H9 (cell line): ENCODE data around the gene TNXB. TPM values are rescaled to one million over a fixed set of nuclear protein-coding genes. Genes with fewer than 3 reads are reported as not detected.
"Not testable (repeated sequence)": the region's sequence is repeated elsewhere in the genome, so short reads cannot be mapped to it uniquely, and the experiment has no call there.

ENCODE experiments used
- DNase-seq: peaks from one replicate; pipeline ENCODE4 v3.0.0-alpha.2; 2017
- H2AFZ ChIP-seq: one replicate; pipeline ENCODE4 v1.6.1; 2013; ENCODE audit warnings: mild to moderate bottlenecking, low read length, control low read depth, moderate library complexity
- H2AK5ac ChIP-seq: 2 replicates; pipeline ENCODE4 v1.6.1; 2013; ENCODE audit warnings: low read length, control low read depth, mixed read lengths; ENCODE audit not compliant: insufficient read length
- H2BK120ac ChIP-seq: one replicate; pipeline ENCODE4 v1.6.1; 2013; ENCODE audit warnings: low read depth, mild to moderate bottlenecking, low read length, control low read depth, inconsistent platforms; ENCODE audit not compliant: poor library complexity, severe bottlenecking
- H2BK12ac ChIP-seq: 2 replicates; pipeline ENCODE4 v1.6.1; 2013; ENCODE audit warnings: low read length, control low read depth, mixed read lengths, low read depth; ENCODE audit not compliant: insufficient read length
- H2BK15ac ChIP-seq: 2 replicates; pipeline ENCODE4 v1.6.1; 2013; ENCODE audit warnings: low read depth, low read length, control low read depth
- H2BK20ac ChIP-seq: one replicate; pipeline ENCODE4 v1.6.1; 2013; ENCODE audit warnings: low read depth, mild to moderate bottlenecking, low read length, control low read depth, inconsistent platforms; ENCODE audit not compliant: poor library complexity, severe bottlenecking
- H2BK5ac ChIP-seq: 2 replicates; pipeline ENCODE4 v1.6.1; 2013; ENCODE audit warnings: low read length, control low read depth, mixed read lengths; ENCODE audit not compliant: insufficient read length
- H3K14ac ChIP-seq: 2 replicates; pipeline ENCODE4 v1.6.1; 2013; ENCODE audit warnings: low read length, control low read depth; ENCODE audit not compliant: insufficient read depth
- H3K18ac ChIP-seq: 2 replicates; pipeline ENCODE4 v1.6.1; 2013; ENCODE audit warnings: low read depth, mild to moderate bottlenecking, mixed read lengths, low read length, control low read depth; ENCODE audit not compliant: insufficient read length
- H3K23ac ChIP-seq: 2 replicates; pipeline ENCODE4 v1.6.1; 2013; ENCODE audit warnings: low read length, control low read depth, mixed read lengths, low read depth; ENCODE audit not compliant: insufficient read length
- H3K23me2 ChIP-seq: 2 replicates; pipeline ENCODE4 v1.6.1; 2013; ENCODE audit warnings: low read depth, mild to moderate bottlenecking, mixed read lengths, low read length, control low read depth; ENCODE audit not compliant: insufficient read length, poor library complexity, severe bottlenecking
- H3K27ac ChIP-seq: 2 replicates; pipeline ENCODE4 v1.5.1; 2013; ENCODE audit warnings: low read length, control low read depth, mixed read lengths, low read depth; ENCODE audit not compliant: insufficient read length
- H3K27me3 ChIP-seq: 2 replicates; pipeline ENCODE4 v1.6.1; 2013; ENCODE audit warnings: low read length, control low read depth, inconsistent platforms; ENCODE audit not compliant: insufficient read depth
- H3K4ac ChIP-seq: 2 replicates; pipeline ENCODE4 v1.6.1; 2013; ENCODE audit warnings: low read depth, mild to moderate bottlenecking, control low read depth, inconsistent platforms, low read length, moderate library complexity
- H3K4me1 ChIP-seq: 2 replicates; pipeline ENCODE4 v1.6.1; 2013; ENCODE audit warnings: low read length, control low read depth, inconsistent platforms; ENCODE audit not compliant: insufficient read depth
- H3K4me2 ChIP-seq: 2 replicates; pipeline ENCODE4 v1.6.1; 2013; ENCODE audit warnings: low read length, control low read depth, mixed read lengths; ENCODE audit not compliant: insufficient read length, insufficient read depth
- H3K56ac ChIP-seq: 2 replicates; pipeline ENCODE4 v1.6.1; 2013; ENCODE audit warnings: low read depth, mild to moderate bottlenecking, mixed read lengths, low read length, control low read depth; ENCODE audit not compliant: insufficient read length
- H3K79me1 ChIP-seq: 2 replicates; pipeline ENCODE4 v1.6.1; 2013; ENCODE audit warnings: low read depth, mild to moderate bottlenecking, moderate library complexity, low read length, control low read depth, inconsistent platforms; ENCODE audit not compliant: insufficient read depth, poor library complexity, severe bottlenecking
- H3K79me2 ChIP-seq: 2 replicates; pipeline ENCODE4 v1.6.1; 2013; ENCODE audit warnings: low read length, control low read depth, inconsistent platforms; ENCODE audit not compliant: insufficient read depth
- H3K9ac ChIP-seq: 2 replicates; pipeline ENCODE4 v1.6.1; 2013; ENCODE audit warnings: low read length, control low read depth, mixed read lengths; ENCODE audit not compliant: insufficient read length; ENCODE audit errors: extremely low read depth
- H3K9me3 ChIP-seq: one replicate; pipeline ENCODE4 v1.6.1; 2013; ENCODE audit warnings: low read depth, low read length, inconsistent platforms; ENCODE audit not compliant: control insufficient read depth
- H3T11ph ChIP-seq: one replicate; pipeline ENCODE4 v1.6.1; 2013; ENCODE audit warnings: mild to moderate bottlenecking, low read length, control low read depth, inconsistent platforms
- H4K20me1 ChIP-seq: one replicate; pipeline ENCODE4 v1.6.1; 2013; ENCODE audit not compliant: control insufficient read depth, insufficient read length, insufficient read depth
- H4K5ac ChIP-seq: 2 replicates; pipeline ENCODE4 v1.6.1; 2013; ENCODE audit warnings: low read depth, mild to moderate bottlenecking, mixed read lengths, low read length, control low read depth; ENCODE audit not compliant: insufficient read length
- H4K8ac ChIP-seq: replicated peaks from 2 replicates; pipeline ENCODE4 v1.6.1; 2013; ENCODE audit warnings: low read length, control low read depth, mixed read lengths, low read depth; ENCODE audit not compliant: insufficient read length
- H4K91ac ChIP-seq: 2 replicates; pipeline ENCODE4 v1.6.1; 2013; ENCODE audit warnings: low read depth, mild to moderate bottlenecking, moderate library complexity, mixed read lengths, low read length, control low read depth; ENCODE audit not compliant: insufficient read length
- H3K27ac Mint-ChIP-seq, 3 experiments: 2 replicates in 2 of 3; 3 replicates in 1 of 3; pipeline ENCODE4 v1.8.0; 2020 to 2021; ENCODE audit warnings: mixed read lengths in 3 of 3, mild to moderate bottlenecking in 1 of 3, moderate library complexity in 1 of 3
- H3K27me3 Mint-ChIP-seq: 2 replicates; pipeline ENCODE4 v1.8.0; 2021; ENCODE audit warnings: low read depth, mild to moderate bottlenecking, moderate library complexity, mixed read lengths
- H3K36me3 Mint-ChIP-seq, 3 experiments: 2 replicates in 2 of 3; 3 replicates in 1 of 3; pipeline ENCODE4 v1.8.0; 2020 to 2021; ENCODE audit warnings: low read depth in 3 of 3, mixed read lengths in 3 of 3; ENCODE audit not compliant: insufficient read depth in 1 of 3
- H3K4me1 Mint-ChIP-seq, 2 experiments: 2 replicates each; pipeline ENCODE4 v1.8.0; 2020; ENCODE audit warnings: mixed read lengths in 2 of 2
- H3K4me3 Mint-ChIP-seq, 2 experiments: 2 replicates in 1 of 2; 3 replicates in 1 of 2; pipeline ENCODE4 v1.8.0; 2020 to 2021; ENCODE audit warnings: mild to moderate bottlenecking in 2 of 2, mixed read lengths in 2 of 2, moderate library complexity in 1 of 2
- H3K9me3 Mint-ChIP-seq, 2 experiments: 2 replicates in 1 of 2; 3 replicates in 1 of 2; pipeline ENCODE4 v1.8.0; 2020; ENCODE audit warnings: mild to moderate bottlenecking in 2 of 2, mixed read lengths in 2 of 2, moderate library complexity in 1 of 2
- WGBS: extraction: QIAGEN DNeasy Blood & Tissue Kit; methylation state at CpG from one replicate; pipeline ENCODE4 v1.1.7; 2013; ENCODE audit warnings: missing lambda C conversion rate, low lambda C conversion rate, mixed read lengths; ENCODE audit not compliant: insufficient read length; ENCODE audit errors: extremely low coverage; 5-methylcytosine and 5-hydroxymethylcytosine counted together
- total RNA-seq: library from RNA; stranded (reverse); gene quantifications from 2 replicates; pipeline ENCODE4 v1.2.1, GENCODE V29; 2021

Gene TNXB
- total RNA-seq, 1 experiment from 2014 or later = 5.0 TPM

- H2AK5ac ChIP-seq, H3K27me3 ChIP-seq, H3K27ac ChIP-seq, H4K5ac ChIP-seq, H3K27me3 Mint-ChIP-seq, H3K4me1 Mint-ChIP-seq, H3K23me2 ChIP-seq, H3K23ac ChIP-seq, H3K79me2 ChIP-seq, H3K14ac ChIP-seq, H2AFZ ChIP-seq, H3K4me3 Mint-ChIP-seq, H3K4me2 ChIP-seq, H3K79me1 ChIP-seq, H2BK20ac ChIP-seq, H3K27ac Mint-ChIP-seq, H3T11ph ChIP-seq, H3K9me3 ChIP-seq, DNase-seq, H3K36me3 Mint-ChIP-seq, H2BK120ac ChIP-seq, H3K9me3 Mint-ChIP-seq, H3K9ac ChIP-seq, H2BK15ac ChIP-seq, H3K4me1 ChIP-seq, H3K4ac ChIP-seq, H4K91ac ChIP-seq, H3K56ac ChIP-seq, H4K8ac ChIP-seq, H2BK5ac ChIP-seq, H3K18ac ChIP-seq, H2BK12ac ChIP-seq, H4K20me1 ChIP-seq: not testable (repeated sequence)
- no CpG with 5 or more reads among the region's 14 CpGs for WGBS
These were observed 79.6 kb downstream of the TNXB start for GRCh38 chr6:32029553-32029952.

- not testable (repeated sequence) for H3K23ac ChIP-seq
These were observed 80.5 kb downstream of the TNXB start for GRCh38 chr6:32028631-32029030.

More at GRCh38 chr6:32028631-32029030, 80.5 kb downstream of the TNXB start:
- H3K27ac ChIP-seq, H3T11ph ChIP-seq, H3K4me2 ChIP-seq, H2BK15ac ChIP-seq, H4K91ac ChIP-seq, H3K27me3 ChIP-seq, H2AFZ ChIP-seq, H4K8ac ChIP-seq, H4K20me1 ChIP-seq, H2BK12ac ChIP-seq, H3K9me3 ChIP-seq, H2BK20ac ChIP-seq, H4K5ac ChIP-seq, H3K4ac ChIP-seq, H3K27me3 Mint-ChIP-seq, H3K4me1 ChIP-seq, H3K14ac ChIP-seq, H3K4me1 Mint-ChIP-seq, H3K9ac ChIP-seq, H3K23me2 ChIP-seq, H3K9me3 Mint-ChIP-seq, H3K79me1 ChIP-seq, H2AK5ac ChIP-seq, H3K56ac ChIP-seq, H3K27ac Mint-ChIP-seq, DNase-seq, H3K79me2 ChIP-seq, H2BK120ac ChIP-seq, H3K36me3 Mint-ChIP-seq, H3K4me3 Mint-ChIP-seq, H2BK5ac ChIP-seq, H3K18ac ChIP-seq: not testable (repeated sequence)
- WGBS = no CpG with 5 or more reads among the region's 10 CpGs
